Endothelial cell of umbilical vein (primary cell): ENCODE results near the gene STAP1.

Experiments used
- CTCF ChIP-seq, 2 donors: IDR thresholded peaks; 1 replicate in 1 of 2; 2 replicates in 1 of 2; pipeline ENCODE4 v1.5.1; 2011; ENCODE audit warnings: low read length in 2 of 2, mild to moderate bottlenecking in 2 of 2, moderate library complexity in 2 of 2, control low read depth in 1 of 2, inconsistent platforms in 1 of 2, low read depth in 1 of 2; ENCODE audit not compliant: insufficient read depth in 1 of 2; ENCODE audit errors: extremely low read depth in 1 of 2
- EZH2 ChIP-seq: IDR thresholded peaks from 2 replicates; pipeline ENCODE4 v1.6.1; 2012; ENCODE audit warnings: borderline replicate concordance, low read depth, mild to moderate bottlenecking, moderate library complexity, low read length, inconsistent platforms; ENCODE audit not compliant: severe bottlenecking
- POLR2A ChIP-seq: IDR thresholded peaks from 2 replicates; pipeline ENCODE4 v1.6.1; 2012; ENCODE audit warnings: low read depth, mild to moderate bottlenecking, control low read depth, low read length

- TF ChIP-seq CTCF (IDR thresholded peaks at IDR 0.05; ENCODE audit: extremely low read depth in 1 of 2, insufficient read depth in 1 of 2, low read depth in 1 of 2, low read length in 2 of 2): no peak
- no peak for TF ChIP-seq EZH2
- no peak for TF ChIP-seq POLR2A
Observed at GRCh38 chr4:67581913-67582312, 23.4 kb downstream of the STAP1 start.
